Heart right ventricle (tissue), 16 donors: ENCODE results near the gene RAB8A. TPM values are rescaled to one million over a fixed set of nuclear protein-coding genes. Genes with fewer than 3 reads are reported as not detected.

ENCODE experiments used
- ATAC-seq, 8 donors: fragments of 200-7000 bp; cut with Tn5 transposase; one replicate each; pipeline ENCODE4 v1.9.1; 2020; ENCODE audit warnings: mild to moderate bottlenecking in 8 of 8, moderate library complexity in 8 of 8, moderate number of reproducible peaks in 1 of 8
- DNase-seq, 2 donors: peaks; one replicate each; pipeline ENCODE4 v3.0.0-alpha.2; 2020
- H3K27ac ChIP-seq, 10 donors: fragments of 200-600 bp; sonication (generic) in 2 of 10; one replicate each; pipeline versions ENCODE4 v1.5.0 to v1.8.0; 2020 to 2022; ENCODE audit warnings: mild to moderate bottlenecking in 3 of 10
- H3K27me3 ChIP-seq, 7 donors: fragments of 200-600 bp; one replicate each; pipeline ENCODE4 v1.8.0; 2021 to 2022; ENCODE audit warnings: mild to moderate bottlenecking in 2 of 7
- H3K36me3 ChIP-seq, 9 donors: fragments of 200-600 bp; sonication (generic) in 1 of 9; one replicate each; pipeline versions ENCODE4 v1.5.0 to v1.8.0; 2020 to 2022; ENCODE audit warnings: mild to moderate bottlenecking in 2 of 9
- H3K4me1 ChIP-seq, 9 donors: fragments of 200-600 bp; sonication (generic) in 1 of 9; one replicate each; pipeline versions ENCODE4 v1.5.0 to v1.8.0; 2020 to 2022; ENCODE audit warnings: mild to moderate bottlenecking in 4 of 9
- H3K4me3 ChIP-seq, 10 donors: fragments of 200-600 bp; sonication (generic) in 2 of 10; one replicate each; pipeline versions ENCODE4 v1.5.0 to v1.8.0; 2020 to 2022; ENCODE audit warnings: mild to moderate bottlenecking in 7 of 10, moderate library complexity in 2 of 10
- H3K9me3 ChIP-seq, 11 donors: fragments of 200-600 bp in 10 of 11; sonication (generic) in 2 of 11; one replicate each; pipeline versions ENCODE4 v1.5.0 to v1.8.0; 2013 to 2022; ENCODE audit warnings: mild to moderate bottlenecking in 2 of 11, control low read depth in 1 of 11, moderate library complexity in 1 of 11
- CTCF ChIP-seq, 9 donors: fragments of 200-600 bp; sonication (generic) in 2 of 9; IDR thresholded peaks; one replicate each; pipeline versions ENCODE4 v1.5.0 to v1.8.0; 2021 to 2022; ENCODE audit warnings: antibody characterized with exemption in 9 of 9, mild to moderate bottlenecking in 5 of 9, moderate library complexity in 1 of 9
- WGBS, 2 donors: extraction: QIAGEN DNeasy Blood & Tissue Kit; methylation state at CpG; one replicate each; pipeline ENCODE4 v1.1.7; 2013; ENCODE audit warnings: inconsistent platforms in 1 of 2; 5-methylcytosine and 5-hydroxymethylcytosine counted together
- intact Hi-C, 10 donors: fragments of 100-400 bp; cut with DNase I; formaldehyde crosslinking; loops; one replicate each; pipeline versions ENCODE4 v1.11.1 to v1.14.2; 2022
- polyA plus RNA-seq, 2 donors: library from polyadenylated mRNA; stranded (reverse); fragments of 200-250 nt; gene quantifications; one replicate each; pipeline ENCODE4 v1.2.3, GENCODE V29; 2013
- total RNA-seq, 10 donors: library from RNA; stranded (reverse); fragmentation: NEBNext Ultra II Directional in 3 of 10; extraction: Animal tissue kit (Norgen Biotek cat#: 25700) in 3 of 10; gene quantifications; one replicate each; pipeline versions ENCODE4 v1.2.1 to v1.2.4, GENCODE V29; 2021 to 2023
- donor health status: Arrhythmogenic right ventricular cardiomyopathy.
- donor health status: ischemic (EF 13 %, LVEDD 7.1; RV severe dilation, severe dysfunction).
- donor health status: healthy with polysubstance abuse.
- donor health status: DM: no; HTN: yes; CAD: no.
- donor health status: DM: no; HTN: no; CAD: no.
- donor health status: ischemic (EF 25% LVEDD 6.9; RV normal size, moderate dysfunction).
- donor health status: ischemic (EF 25% LVEDD 5.7; RV mildly dilated, moderate dysfunction).
- donor health status: healthy.
- donor health status: DM: yes; HTN: yes; CAD: no.
- donor health status: Ischemic cardiomyopathy.
- donor health status: ischemic (EF 35%, LVEDD 5.7; RV mildly dilated, moderate dysfunction).
- donor health status: nonischemic (EF 11% LVEDD 7.7; RV severe dilation, severe dysfunction).
- donor health status: DM: yes; HTN: yes; CAD: no.
- donor health status: PGD.
- donor health status: ischemic (EF 29% LVEDD 5.4; RV normal size, mild dysfunction).
- donor health status: nonischemic (EF 23%, LVEDD 6.1; RV moderate dilation, normal function).

Gene RAB8A
- total and polyA plus RNA-seq, 12 donors = 12.1 to 47.4 (median 19.5) TPM

- no peak overlapping the region for H3K4me3 ChIP-seq
- intact Hi-C loops = no loop called here
- ATAC-seq (no peak), DNase-seq (no peak)
- no peak for TF ChIP-seq CTCF (IDR thresholded peaks at IDR 0.05)
- no peak overlapping the region for H3K27ac ChIP-seq
- H3K9me3 ChIP-seq = no peaks in the 10 kb centered on the region
- H3K36me3 ChIP-seq = peaks cover 5 to 100% (median 57%) of the 10 kb centered on the region in 9 donors
- no peaks in the 10 kb centered on the region for H3K27me3 ChIP-seq
- no peaks in the 10 kb centered on the region for H3K4me1 ChIP-seq
- 85 to 91% methylated on average over 11 of the region's 11 CpGs for WGBS, 2 donors
Measured at GRCh38 chr19:16127080-16127479, 15.4 kb downstream of the RAB8A start.

GRCh38 chr19:16127776-16128371 is 16.2 kb downstream of the RAB8A start:
- Histone ChIP-seq H3K4me3 (no peak overlapping the region), H3K27ac (no peak overlapping the region), H3K9me3 (no peaks in the 10 kb centered on the region), H3K36me3 (peaks cover 0 to 100% (median 58%) of the 10 kb centered on the region in 9 donors), H3K27me3 (no peaks in the 10 kb centered on the region), H3K4me1 (no peaks in the 10 kb centered on the region)
- 94 to 95% methylated on average over 21 of the region's 21 CpGs for WGBS, 2 donors
- TF ChIP-seq CTCF (IDR thresholded peaks at IDR 0.05) = no peak
- DNase-seq = no peak
- ATAC-seq = no peak
- intact Hi-C loops = no loop called here

- H3K27ac ChIP-seq = no peak overlapping the region
- H3K36me3 ChIP-seq = peaks cover 0 to 80% (median 45%) of the 10 kb centered on the region in 9 donors
- no peaks in the 10 kb centered on the region for H3K27me3 ChIP-seq
- ATAC-seq (no peak), DNase-seq (no peak)
- H3K4me3 ChIP-seq = no peak overlapping the region
- no peaks in the 10 kb centered on the region for H3K9me3 ChIP-seq
- WGBS, 2 donors = 99 to 100% methylated on average over 3 of the region's 3 CpGs
- H3K4me1 ChIP-seq = peaks cover 0 to 4% (median 0%) of the 10 kb centered on the region in 9 donors
- no peak for TF ChIP-seq CTCF (IDR thresholded peaks at IDR 0.05)
- intact Hi-C loops = no loop called here
Measured at GRCh38 chr19:16131648-16132047, 20.0 kb downstream of the RAB8A start.

GRCh38 chr19:16133818-16134217 is 22.1 kb downstream of the RAB8A start:
- DNase-seq (no peak), ATAC-seq (no peak)
- no peak overlapping the region for H3K4me3 ChIP-seq
- TF ChIP-seq CTCF (IDR thresholded peaks at IDR 0.05) = no peak
- 96% methylated on average over 4 of the region's 4 CpGs for WGBS, 2 donors
- peaks cover 0 to 59% (median 29%) of the 10 kb centered on the region in 9 donors for H3K36me3 ChIP-seq
- H3K27ac ChIP-seq = no peak overlapping the region
- intact Hi-C loops = no loop called here
- peaks cover 0 to 7% (median 0%) of the 10 kb centered on the region in 9 donors for H3K4me1 ChIP-seq
- H3K9me3 ChIP-seq = no peaks in the 10 kb centered on the region
- H3K27me3 ChIP-seq = peaks cover 0 to 3% (median 0%) of the 10 kb centered on the region in 7 donors
